HG03139 (cell line): ENCODE results near the gene ASB16.

ENCODE experiments used
- ATAC-seq: cut with Tn5 transposase; IDR thresholded peaks from one replicate; pipeline ENCODE4 v1.9.1; 2021; ENCODE audit not compliant: unreplicated experiment

The ASB16 gene

GRCh38 chr17:44187131-44187899 lies 16.8 kb downstream of the ASB16 start:
- peak; percentile 22 for ATAC-seq

- no peak for ATAC-seq
Measured at GRCh38 chr17:44188576-44189403, 18.3 kb downstream of the ASB16 start.

DNA sequence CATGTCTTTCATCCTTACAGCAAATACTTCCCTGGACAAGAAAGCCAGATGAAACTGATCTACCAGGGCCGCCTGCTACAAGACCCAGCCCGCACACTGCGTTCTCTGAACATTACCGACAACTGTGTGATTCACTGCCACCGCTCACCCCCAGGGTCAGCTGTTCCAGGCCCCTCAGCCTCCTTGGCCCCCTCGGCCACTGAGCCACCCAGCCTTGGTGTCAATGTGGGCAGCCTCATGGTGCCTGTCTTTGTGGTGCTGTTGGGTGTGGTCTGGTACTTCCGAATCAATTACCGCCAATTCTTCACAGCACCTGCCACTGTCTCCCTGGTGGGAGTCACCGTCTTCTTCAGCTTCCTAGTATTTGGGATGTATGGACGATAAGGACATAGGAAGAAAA lies 20.0 kb downstream of the ASB16 start:
- ATAC-seq, result no peak

- ATAC-seq, result no peak
Measured at GRCh38 chr17:44191369-44191768, 20.9 kb downstream of the ASB16 start.

- ATAC-seq, result no peak
Measured at GRCh38 chr17:44191941-44192496, 21.5 kb downstream of the ASB16 start.

- no peak for ATAC-seq
Measured at GRCh38 chr17:44192750-44193149, 22.2 kb downstream of the ASB16 start.

DNA sequence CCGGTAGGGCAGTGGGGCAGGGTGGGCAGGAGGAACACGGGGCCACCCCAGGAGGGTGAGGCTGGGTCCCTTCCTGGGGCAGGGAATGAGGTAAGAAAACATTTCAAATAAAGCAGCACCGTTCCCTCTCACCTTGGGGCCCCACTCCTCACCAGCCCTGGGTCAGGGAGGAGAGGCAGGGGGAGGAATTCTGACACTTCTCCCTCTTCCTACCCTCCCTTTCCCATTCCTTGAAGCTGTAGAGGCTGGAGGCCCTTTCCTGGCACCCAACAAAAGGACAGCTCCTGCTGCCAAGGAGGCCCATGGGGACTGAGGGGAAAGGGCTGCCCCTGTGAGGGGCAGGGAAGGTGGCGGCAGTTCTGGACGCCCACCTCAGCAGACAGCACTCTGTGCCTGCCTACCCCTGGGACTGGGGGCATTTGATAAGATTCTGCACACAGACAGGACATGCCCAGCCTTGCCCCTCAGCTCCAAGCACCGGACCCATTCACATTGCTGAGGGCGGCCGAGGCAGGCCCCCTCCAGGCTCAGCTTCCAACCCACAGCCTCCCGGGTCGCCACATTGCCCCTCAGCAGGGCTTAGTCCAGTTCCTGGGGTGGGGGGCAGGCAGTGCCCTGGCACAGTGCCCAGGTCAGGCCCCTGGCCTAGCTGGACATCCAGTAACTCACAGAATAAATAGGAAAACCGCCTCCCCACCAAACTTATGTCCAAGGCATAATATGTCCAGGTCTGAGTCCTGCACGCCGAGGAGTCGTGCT lies 23.0 kb downstream of the ASB16 start:
- ATAC-seq, result no peak

DNA sequence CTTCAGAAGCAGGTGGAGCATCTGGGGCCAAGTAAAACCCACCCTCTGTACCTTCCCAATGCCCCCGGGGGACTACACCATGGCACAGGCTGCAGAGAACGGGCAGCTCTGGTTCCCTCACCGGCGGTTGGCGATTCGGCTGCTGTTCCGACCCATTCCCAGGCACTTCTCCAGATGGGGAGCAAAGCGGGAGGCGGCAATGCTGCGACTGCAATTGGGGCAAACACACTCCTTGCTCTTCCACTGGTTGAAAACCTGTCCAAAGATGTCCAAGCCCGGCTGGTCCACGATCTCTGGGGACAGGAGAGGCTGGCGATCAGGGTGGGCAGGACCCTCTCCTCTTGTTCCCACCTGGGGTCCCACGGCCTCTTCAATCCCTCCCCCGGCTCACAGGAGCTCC lies 26.6 kb downstream of the ASB16 start:
- ATAC-seq, result no peak

DNA sequence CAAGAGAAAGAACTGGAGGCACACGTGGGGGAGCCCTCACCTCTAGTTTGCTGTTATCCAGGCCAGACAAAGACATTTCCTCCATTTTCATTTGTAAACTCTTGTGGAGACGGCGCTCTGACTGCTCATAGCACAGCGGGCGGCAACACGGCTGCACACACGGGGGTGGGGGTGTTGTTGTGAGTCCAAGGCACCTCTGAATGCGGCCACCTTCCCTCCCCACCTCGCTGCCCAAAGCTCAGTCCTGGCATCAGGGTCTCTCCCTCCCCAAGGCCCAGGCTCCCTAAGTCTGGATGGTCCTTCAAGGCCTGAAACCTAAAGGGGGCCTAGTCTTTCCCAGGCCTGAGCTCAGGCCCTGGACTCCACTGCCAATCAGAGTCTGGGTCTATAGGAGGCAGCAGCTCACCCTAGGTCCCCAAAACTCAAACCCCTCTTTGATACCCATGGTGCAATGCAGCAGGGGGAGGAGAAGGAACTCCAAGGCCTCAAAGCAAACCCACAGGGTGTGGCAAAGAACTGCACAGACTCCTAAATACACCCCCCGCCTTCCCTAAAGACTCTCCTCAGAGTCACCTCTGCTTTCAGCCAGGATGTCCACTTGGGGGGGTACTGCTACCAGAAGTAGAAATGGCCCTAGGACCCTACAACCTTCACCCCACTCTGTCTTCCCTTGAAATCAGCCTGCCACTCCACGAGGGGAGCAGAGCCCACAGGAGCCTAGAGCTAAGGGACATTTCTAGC lies 27.6 kb downstream of the ASB16 start:
- ATAC-seq, result no peak

- peak; percentile 19 for ATAC-seq
Measured at GRCh38 chr17:44198721-44199552, 28.4 kb downstream of the ASB16 start.

- ATAC-seq, result peak; percentile 62
Measured at GRCh38 chr17:44199553-44200477, 29.3 kb downstream of the ASB16 start, which contains the start of gene ATXN7L3. ATXN7L3 (minus strand) TSS chr17:44199884; CDS start chr17:44198070, 1,814 bp downstream.

GRCh38 chr17:44200478-44201155 lies 30.1 kb downstream of the ASB16 start:
- ATAC-seq, result no peak

GRCh38 chr17:44202756-44203155 lies 32.3 kb downstream of the ASB16 start:
- ATAC-seq, result no peak

- no peak for ATAC-seq
Measured at GRCh38 chr17:44203731-44204440, 33.4 kb downstream of the ASB16 start.

GRCh38 chr17:44204441-44204882 lies 34.0 kb downstream of the ASB16 start:
- no peak for ATAC-seq

- no peak for ATAC-seq
Measured at GRCh38 chr17:44205962-44206824, 35.7 kb downstream of the ASB16 start.
